Liver (tissue), 9 donors: ENCODE measurements around the gene CHD8. TPM values are rescaled to one million over a fixed set of nuclear protein-coding genes. Genes with fewer than 3 reads are reported as not detected.

Experiments used
- DNase-seq: peaks from one replicate; pipeline ENCODE4 v3.0.0-alpha.2; 2017; ENCODE audit warnings: low spot score
- H3K27ac ChIP-seq, 2 donors: one replicate each; pipeline ENCODE4 v1.7.0; 2013; ENCODE audit warnings: inconsistent platforms in 2 of 2, low read length in 2 of 2, control low read depth in 1 of 2, low read depth in 1 of 2, mild to moderate bottlenecking in 1 of 2
- H3K27me3 ChIP-seq, 4 donors: one replicate each; pipeline versions ENCODE4 v1.6.1 to v1.7.0; 2013; ENCODE audit warnings: low read length in 3 of 4, inconsistent platforms in 1 of 4, mild to moderate bottlenecking in 1 of 4, moderate library complexity in 1 of 4; ENCODE audit not compliant: control insufficient read depth in 4 of 4, insufficient read depth in 4 of 4
- H3K36me3 ChIP-seq, 4 donors: one replicate each; pipeline versions ENCODE4 v1.6.1 to v1.7.0; 2013; ENCODE audit warnings: low read length in 3 of 4, mild to moderate bottlenecking in 3 of 4, low read depth in 1 of 4, moderate library complexity in 1 of 4; ENCODE audit not compliant: control insufficient read depth in 4 of 4, insufficient read depth in 3 of 4
- H3K4me1 ChIP-seq, 4 donors: one replicate each; pipeline versions ENCODE4 v1.6.1 to v1.7.0; 2013; ENCODE audit warnings: low read length in 3 of 4, mild to moderate bottlenecking in 3 of 4, moderate library complexity in 1 of 4; ENCODE audit not compliant: control insufficient read depth in 4 of 4, insufficient read depth in 4 of 4
- H3K4me3 ChIP-seq, 3 donors: one replicate each; pipeline versions ENCODE4 v1.6.1 to v1.7.0; 2013; ENCODE audit warnings: low read length in 3 of 3, control low read depth in 1 of 3, low read depth in 1 of 3, mild to moderate bottlenecking in 1 of 3
- H3K9ac ChIP-seq, 2 donors: one replicate each; pipeline ENCODE4 v1.7.0; 2013; ENCODE audit warnings: low read length in 2 of 2, mild to moderate bottlenecking in 2 of 2, moderate library complexity in 2 of 2, control low read depth in 1 of 2, low read depth in 1 of 2
- H3K9me3 ChIP-seq, 4 donors: one replicate each; pipeline versions ENCODE4 v1.6.1 to v1.7.0; 2013; ENCODE audit warnings: low read length in 3 of 4; ENCODE audit not compliant: control insufficient read depth in 4 of 4
- FOXA2 ChIP-seq: IDR thresholded peaks from 2 replicates; pipeline ENCODE4 v1.6.1; 2016; ENCODE audit warnings: antibody characterized with exemption
- HNF4A ChIP-seq, 2 donors: conservative IDR thresholded peaks; 2 replicates each; pipeline ENCODE4 v1.6.1; 2016; ENCODE audit warnings: antibody characterized with exemption in 2 of 2, mild to moderate bottlenecking in 2 of 2
- HNF4G ChIP-seq: IDR thresholded peaks from 2 replicates; pipeline ENCODE4 v1.6.1; 2016; ENCODE audit warnings: antibody characterized with exemption
- JUND ChIP-seq, 2 donors: IDR thresholded peaks; 2 replicates each; pipeline ENCODE4 v1.6.1; 2016; ENCODE audit warnings: antibody characterized with exemption in 2 of 2
- NR2F2 ChIP-seq: IDR thresholded peaks from 2 replicates; pipeline ENCODE4 v1.6.1; 2016; ENCODE audit warnings: antibody characterized with exemption
- RAD21 ChIP-seq, 2 donors: IDR thresholded peaks; 2 replicates each; pipeline ENCODE4 v1.6.1; 2016; ENCODE audit warnings: antibody characterized with exemption in 2 of 2, mild to moderate bottlenecking in 2 of 2
- RXRA ChIP-seq, 2 donors: IDR thresholded peaks; 2 replicates each; pipeline ENCODE4 v1.6.1; 2017 to 2018; ENCODE audit warnings: antibody characterized with exemption in 2 of 2, mild to moderate bottlenecking in 1 of 2
- SP1 ChIP-seq: IDR thresholded peaks from 2 replicates; pipeline ENCODE4 v1.6.1; 2018; ENCODE audit warnings: antibody characterized with exemption, mild to moderate bottlenecking
- TAF1 ChIP-seq: conservative IDR thresholded peaks from 2 replicates; pipeline ENCODE4 v1.6.1; 2016; ENCODE audit warnings: antibody characterized with exemption, mild to moderate bottlenecking
- YY1 ChIP-seq: IDR thresholded peaks from 2 replicates; pipeline ENCODE4 v1.6.1; 2016; ENCODE audit warnings: antibody characterized with exemption, mild to moderate bottlenecking
- WGBS: extraction: QIAGEN DNeasy Blood & Tissue Kit; methylation state at CpG from one replicate; pipeline ENCODE4 v1.1.7; 2013; 5-methylcytosine and 5-hydroxymethylcytosine counted together
- polyA plus RNA-seq, 2 donors: library from polyadenylated mRNA; stranded (reverse) in 1 of 2; unstranded in 1 of 2; fragments of 200-250 nt in 1 of 2; fragments of >200 nt in 1 of 2; fragmentation: Nextera tagmentation in 1 of 2; extraction: Ambion mirVana in 1 of 2; gene quantifications; one replicate each; pipeline versions ENCODE4 v1.2.1 to v1.2.3, GENCODE V29; 2013 to 2015
- total RNA-seq, 2 donors: library from RNA; depleted of rRNA; stranded (reverse); fragments of >200 nt; gene quantifications; one replicate each; pipeline ENCODE4 v1.2.3, GENCODE V29; 2014
- TF ChIP-seq, protein P1 (sequence below): fragments of 150-350 bp; IDR thresholded peaks from 2 replicates; pipeline ENCODE4 v1.5.1; 2017; ENCODE audit warnings: improper control_type of control experiment, low read depth, low read length; ENCODE audit not compliant: missing input control
- TF ChIP-seq, protein P2 (sequence below): IDR thresholded peaks from 2 replicates; pipeline ENCODE4 v1.6.1; 2016; ENCODE audit warnings: antibody characterized with exemption
- TF ChIP-seq, protein P3 (sequence below): IDR thresholded peaks from 2 replicates; pipeline ENCODE4 v1.6.1; 2016; ENCODE audit warnings: antibody characterized with exemption, mild to moderate bottlenecking
- TF ChIP-seq, protein P4 (sequence below): IDR thresholded peaks from 2 replicates; pipeline ENCODE4 v1.6.1; 2016; ENCODE audit warnings: antibody characterized with exemption
- donor health status: healthy.
- donor health status: healthy.
- donor health status: healthy.
- donor health status: healthy.
- donor health status: healthy.

CHD8 gene
- total and polyA plus RNA-seq, 4 donors = 9.6 to 29.5 (median 19.2) TPM

DNA sequence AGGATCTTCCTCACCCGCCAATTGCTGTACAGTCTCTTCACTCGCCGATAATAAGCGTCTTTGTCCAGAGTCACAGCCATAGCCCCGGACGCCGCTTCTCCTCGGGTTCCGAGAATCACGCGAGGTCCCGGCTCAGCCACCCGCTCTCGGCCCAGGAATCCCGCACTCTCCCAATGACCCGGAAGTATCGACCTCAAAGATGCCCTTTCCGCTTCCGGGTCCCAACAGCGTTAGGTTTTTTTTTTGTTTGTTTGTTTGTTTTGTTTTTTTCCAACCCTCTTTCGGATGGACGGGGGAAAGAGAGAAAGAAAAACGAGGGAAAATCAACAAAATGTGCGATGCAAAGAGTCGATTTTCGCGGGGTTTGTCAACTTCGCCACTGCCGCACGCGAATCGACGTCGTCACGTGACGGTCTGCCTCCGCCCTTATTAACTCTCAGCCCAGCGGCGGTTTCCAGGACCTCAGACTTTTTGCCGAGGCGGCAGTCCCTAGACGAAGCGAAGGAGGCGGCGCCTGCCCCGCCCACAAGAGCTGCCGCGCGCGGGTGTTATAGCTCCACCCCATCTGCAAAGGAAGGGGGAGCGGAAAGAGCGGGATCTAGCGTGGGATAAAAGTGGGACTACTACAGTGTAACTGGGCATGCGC, 72.0 kb downstream of the CHD8 start, which contains the start of gene SUPT16H (continued):
- TF ChIP-seq, protein P1, sequence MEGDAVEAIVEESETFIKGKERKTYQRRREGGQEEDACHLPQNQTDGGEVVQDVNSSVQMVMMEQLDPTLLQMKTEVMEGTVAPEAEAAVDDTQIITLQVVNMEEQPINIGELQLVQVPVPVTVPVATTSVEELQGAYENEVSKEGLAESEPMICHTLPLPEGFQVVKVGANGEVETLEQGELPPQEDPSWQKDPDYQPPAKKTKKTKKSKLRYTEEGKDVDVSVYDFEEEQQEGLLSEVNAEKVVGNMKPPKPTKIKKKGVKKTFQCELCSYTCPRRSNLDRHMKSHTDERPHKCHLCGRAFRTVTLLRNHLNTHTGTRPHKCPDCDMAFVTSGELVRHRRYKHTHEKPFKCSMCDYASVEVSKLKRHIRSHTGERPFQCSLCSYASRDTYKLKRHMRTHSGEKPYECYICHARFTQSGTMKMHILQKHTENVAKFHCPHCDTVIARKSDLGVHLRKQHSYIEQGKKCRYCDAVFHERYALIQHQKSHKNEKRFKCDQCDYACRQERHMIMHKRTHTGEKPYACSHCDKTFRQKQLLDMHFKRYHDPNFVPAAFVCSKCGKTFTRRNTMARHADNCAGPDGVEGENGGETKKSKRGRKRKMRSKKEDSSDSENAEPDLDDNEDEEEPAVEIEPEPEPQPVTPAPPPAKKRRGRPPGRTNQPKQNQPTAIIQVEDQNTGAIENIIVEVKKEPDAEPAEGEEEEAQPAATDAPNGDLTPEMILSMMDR = no peak
- peak; percentile 57 to 79 for TF ChIP-seq RXRA (IDR thresholded peaks at IDR 0.05)
- no peak for TF ChIP-seq FOXA2

DNA sequence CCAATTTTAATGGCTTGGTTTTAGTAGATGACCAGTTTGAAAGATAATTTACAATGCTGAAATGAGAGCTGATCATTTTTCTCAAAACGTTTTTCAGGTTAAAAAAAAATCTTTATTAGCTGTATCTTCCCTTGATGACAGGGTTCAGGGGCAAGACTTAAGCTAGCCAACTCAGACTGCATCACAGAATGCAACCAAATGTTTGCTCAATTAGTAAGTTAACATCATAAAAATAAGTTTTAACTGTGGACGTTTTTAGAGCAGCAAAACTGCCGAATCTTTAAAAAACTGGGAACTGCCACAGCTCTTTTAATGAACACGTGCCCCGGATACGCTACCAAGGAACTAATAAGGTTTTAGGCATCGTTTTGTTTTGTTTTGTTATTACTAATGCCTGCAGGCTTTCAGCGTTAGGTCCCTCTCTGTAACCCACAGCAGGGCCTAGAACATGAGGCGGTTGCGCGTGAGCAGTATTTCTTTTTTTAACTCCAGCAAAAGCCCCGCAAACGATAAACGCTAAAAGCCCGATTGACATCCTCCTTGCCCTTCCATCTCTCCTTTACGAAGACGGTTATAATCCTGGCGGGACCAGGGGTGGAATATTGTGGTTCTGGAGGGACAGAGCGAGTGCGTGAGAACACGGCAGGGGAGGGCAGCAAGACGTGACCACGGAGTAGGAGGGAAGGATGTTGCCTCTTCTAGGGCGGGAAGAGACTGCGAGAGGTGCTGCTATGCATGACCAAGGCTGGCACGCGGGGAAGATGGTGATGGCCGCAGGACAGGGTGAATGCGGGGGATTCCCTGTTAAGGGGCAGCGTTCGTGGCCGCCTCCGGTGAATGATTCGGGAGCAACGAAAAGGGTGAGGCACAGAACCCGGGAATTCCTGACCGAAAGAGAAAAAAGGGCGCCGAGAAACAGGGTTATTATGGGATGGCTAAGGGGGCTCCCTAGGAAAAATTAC, 72.8 kb downstream of the CHD8 start:
- peaks cover 0 to 8% (median 6%) of the 10 kb centered on the region in 4 donors for H3K36me3 ChIP-seq
- TF ChIP-seq YY1 = no peak
- H3K4me1 ChIP-seq = peaks cover 0 to 23% (median 17%) of the 10 kb centered on the region in 4 donors
- H3K27ac ChIP-seq = peak overlapping the region; percentile 68 to 87
- peak overlapping the region; percentile 69 to 98 (median 73) for H3K4me3 ChIP-seq
- H3K9me3 ChIP-seq = no peaks in the 10 kb centered on the region
- no peaks in the 10 kb centered on the region for H3K27me3 ChIP-seq
- WGBS = under 1% methylated on average over 39 of the region's 39 CpGs
- peak overlapping the region; percentile 66 to 83 for H3K9ac ChIP-seq
- peak; percentile 47 for DNase-seq

DNA sequence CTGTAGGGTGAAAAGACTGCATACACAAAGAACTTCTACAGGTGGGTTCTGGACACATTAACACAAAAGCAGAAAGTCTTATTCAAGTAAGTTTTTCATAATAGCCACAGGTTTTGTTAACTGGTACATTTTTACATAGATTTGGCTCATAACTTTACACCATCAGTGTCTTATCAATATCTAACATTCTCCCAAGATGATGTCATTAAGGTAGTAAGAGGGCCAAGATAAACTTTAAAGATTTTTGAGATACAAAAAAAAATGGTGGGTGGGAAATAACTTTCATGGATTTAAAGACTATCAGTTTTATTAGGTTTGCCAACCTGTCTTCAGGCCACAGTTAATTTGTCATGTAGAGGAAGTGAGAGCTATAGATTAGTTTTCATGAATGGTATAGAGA, 73.8 kb downstream of the CHD8 start:
- Histone ChIP-seq H3K27me3 (no peaks in the 10 kb centered on the region), H3K36me3 (peaks cover 0 to 8% (median 3%) of the 10 kb centered on the region in 4 donors), H3K4me1 (peaks cover 0 to 23% (median 17%) of the 10 kb centered on the region in 4 donors), H3K4me3 (no peak overlapping the region), H3K9ac (peak overlapping the region in 1 of 2 donors; percentile 10), H3K27ac (no peak overlapping the region), H3K9me3 (no peaks in the 10 kb centered on the region)
- DNase-seq = no peak
- no peak for TF ChIP-seq RAD21 (IDR thresholded peaks at IDR 0.05)
- no peak for TF ChIP-seq HNF4G
- TF ChIP-seq TAF1 = no peak
- no peak for TF ChIP-seq RXRA (IDR thresholded peaks at IDR 0.05)
- no peak for TF ChIP-seq JUND (IDR thresholded peaks at IDR 0.05)
- TF ChIP-seq, protein P2, sequence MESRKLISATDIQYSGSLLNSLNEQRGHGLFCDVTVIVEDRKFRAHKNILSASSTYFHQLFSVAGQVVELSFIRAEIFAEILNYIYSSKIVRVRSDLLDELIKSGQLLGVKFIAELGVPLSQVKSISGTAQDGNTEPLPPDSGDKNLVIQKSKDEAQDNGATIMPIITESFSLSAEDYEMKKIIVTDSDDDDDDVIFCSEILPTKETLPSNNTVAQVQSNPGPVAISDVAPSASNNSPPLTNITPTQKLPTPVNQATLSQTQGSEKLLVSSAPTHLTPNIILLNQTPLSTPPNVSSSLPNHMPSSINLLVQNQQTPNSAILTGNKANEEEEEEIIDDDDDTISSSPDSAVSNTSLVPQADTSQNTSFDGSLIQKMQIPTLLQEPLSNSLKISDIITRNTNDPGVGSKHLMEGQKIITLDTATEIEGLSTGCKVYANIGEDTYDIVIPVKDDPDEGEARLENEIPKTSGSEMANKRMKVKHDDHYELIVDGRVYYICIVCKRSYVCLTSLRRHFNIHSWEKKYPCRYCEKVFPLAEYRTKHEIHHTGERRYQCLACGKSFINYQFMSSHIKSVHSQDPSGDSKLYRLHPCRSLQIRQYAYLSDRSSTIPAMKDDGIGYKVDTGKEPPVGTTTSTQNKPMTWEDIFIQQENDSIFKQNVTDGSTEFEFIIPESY = no peak
- TF ChIP-seq, protein P3, sequence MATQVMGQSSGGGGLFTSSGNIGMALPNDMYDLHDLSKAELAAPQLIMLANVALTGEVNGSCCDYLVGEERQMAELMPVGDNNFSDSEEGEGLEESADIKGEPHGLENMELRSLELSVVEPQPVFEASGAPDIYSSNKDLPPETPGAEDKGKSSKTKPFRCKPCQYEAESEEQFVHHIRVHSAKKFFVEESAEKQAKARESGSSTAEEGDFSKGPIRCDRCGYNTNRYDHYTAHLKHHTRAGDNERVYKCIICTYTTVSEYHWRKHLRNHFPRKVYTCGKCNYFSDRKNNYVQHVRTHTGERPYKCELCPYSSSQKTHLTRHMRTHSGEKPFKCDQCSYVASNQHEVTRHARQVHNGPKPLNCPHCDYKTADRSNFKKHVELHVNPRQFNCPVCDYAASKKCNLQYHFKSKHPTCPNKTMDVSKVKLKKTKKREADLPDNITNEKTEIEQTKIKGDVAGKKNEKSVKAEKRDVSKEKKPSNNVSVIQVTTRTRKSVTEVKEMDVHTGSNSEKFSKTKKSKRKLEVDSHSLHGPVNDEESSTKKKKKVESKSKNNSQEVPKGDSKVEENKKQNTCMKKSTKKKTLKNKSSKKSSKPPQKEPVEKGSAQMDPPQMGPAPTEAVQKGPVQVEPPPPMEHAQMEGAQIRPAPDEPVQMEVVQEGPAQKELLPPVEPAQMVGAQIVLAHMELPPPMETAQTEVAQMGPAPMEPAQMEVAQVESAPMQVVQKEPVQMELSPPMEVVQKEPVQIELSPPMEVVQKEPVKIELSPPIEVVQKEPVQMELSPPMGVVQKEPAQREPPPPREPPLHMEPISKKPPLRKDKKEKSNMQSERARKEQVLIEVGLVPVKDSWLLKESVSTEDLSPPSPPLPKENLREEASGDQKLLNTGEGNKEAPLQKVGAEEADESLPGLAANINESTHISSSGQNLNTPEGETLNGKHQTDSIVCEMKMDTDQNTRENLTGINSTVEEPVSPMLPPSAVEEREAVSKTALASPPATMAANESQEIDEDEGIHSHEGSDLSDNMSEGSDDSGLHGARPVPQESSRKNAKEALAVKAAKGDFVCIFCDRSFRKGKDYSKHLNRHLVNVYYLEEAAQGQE = no peak
- no peak for TF ChIP-seq HNF4A (conservative IDR thresholded peaks at IDR 0.05)
- TF ChIP-seq, protein P4, sequence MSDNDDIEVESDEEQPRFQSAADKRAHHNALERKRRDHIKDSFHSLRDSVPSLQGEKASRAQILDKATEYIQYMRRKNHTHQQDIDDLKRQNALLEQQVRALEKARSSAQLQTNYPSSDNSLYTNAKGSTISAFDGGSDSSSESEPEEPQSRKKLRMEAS = no peak
- no peak for TF ChIP-seq SP1
- no peak for TF ChIP-seq NR2F2
